Right lobe of liver (tissue), 6 donors: ENCODE results near the gene LCOR. TPM values are rescaled to one million over a fixed set of nuclear protein-coding genes. Genes with fewer than 3 reads are reported as not detected.
A peak's percentile ranks its signal among the peaks of the same experiment; 100 is the strongest.

ENCODE experiments used
- ATAC-seq, 4 donors: fragments of 200-7000 bp; cut with Tn5 transposase; one replicate each; pipeline ENCODE4 v1.9.1; 2020; ENCODE audit warnings: mild to moderate bottlenecking in 4 of 4, moderate library complexity in 4 of 4
- DNase-seq, 3 donors: peaks; one replicate each; pipeline ENCODE4 v3.0.0-alpha.2; 2020
- H3K27ac ChIP-seq, 3 donors: fragments of 200-600 bp; one replicate each; pipeline ENCODE4 v1.8.0; 2022
- H3K27me3 ChIP-seq, 2 donors: fragments of 200-600 bp; one replicate each; pipeline ENCODE4 v1.8.0; 2022
- H3K36me3 ChIP-seq, 4 donors: fragments of 200-600 bp; sonication (generic) in 1 of 4; one replicate each; pipeline versions ENCODE4 v1.5.1 to v1.8.0; 2017 to 2022; ENCODE audit warnings: control low read depth in 1 of 4
- H3K4me1 ChIP-seq, 4 donors: fragments of 200-600 bp; sonication (generic) in 1 of 4; one replicate each; pipeline versions ENCODE4 v1.5.1 to v1.8.0; 2017 to 2022; ENCODE audit warnings: control low read depth in 1 of 4
- H3K4me3 ChIP-seq, 3 donors: fragments of 200-600 bp; one replicate each; pipeline ENCODE4 v1.8.0; 2022
- H3K9me3 ChIP-seq, 4 donors: fragments of 200-600 bp; sonication (generic) in 1 of 4; one replicate each; pipeline versions ENCODE4 v1.5.1 to v1.8.0; 2017 to 2022; ENCODE audit warnings: control low read depth in 1 of 4
- CTCF ChIP-seq, 4 donors: fragments of 200-600 bp in 3 of 4; fragments of 450-650 bp in 1 of 4; IDR thresholded peaks; one replicate each; pipeline versions ENCODE4 v1.5.1 to v1.8.0; 2016 to 2022; ENCODE audit warnings: antibody characterized with exemption in 4 of 4, mild to moderate bottlenecking in 2 of 4
- POLR2A ChIP-seq: fragments of 450-650 bp; IDR thresholded peaks from one replicate; pipeline ENCODE4 v1.6.1; 2017; ENCODE audit warnings: antibody characterized with exemption, mild to moderate bottlenecking
- WGBS: methylation state at CpG from one replicate; pipeline ENCODE4 v1.1.6; 2018; ENCODE audit warnings: low coverage, low lambda C conversion rate; ENCODE audit not compliant: insufficient coverage; ENCODE audit errors: missing lambda C conversion rate; 5-methylcytosine and 5-hydroxymethylcytosine counted together
- intact Hi-C, 2 donors: fragments of 100-400 bp; cut with DNase I; formaldehyde crosslinking; loops; one replicate each; pipeline versions ENCODE4 v1.11.2 to v1.14.1; 2022
- total RNA-seq, 6 experiments: library from RNA; depleted of rRNA in 2 of 6; stranded (reverse); fragments of >200 nt in 2 of 6; fragmentation: NEBNext Ultra II Directional in 3 of 6; extraction: Animal tissue kit (Norgen Biotek cat#: 25700) in 3 of 6; gene quantifications; one replicate each; pipeline versions ENCODE4 v1.1.0 to v1.2.4, GENCODE V29; 2016 to 2023
- donor health status: DM: no; HTN: yes; CAD: no.
- donor health status: DM: no; HTN: no; CAD: no.
- donor health status: DM: no; HTN: no; CAD: no.
- donor health status: DM: no; HTN: yes; CAD: no.
- donor health status: DM: no; HTN: yes; CAD: no.

Gene LCOR
- total RNA-seq, 6 experiments from 2014 or later, result 8.6 to 16.3 (median 12.9) TPM

GRCh38 chr10:96834120-96834519 is 2.0 kb downstream of the LCOR start:
- TF ChIP-seq CTCF (IDR thresholded peaks at IDR 0.05) (no peak), POLR2A (no peak)
- intact Hi-C loops, result no loop called here
- H3K27me3 ChIP-seq, result no peaks in the 10 kb centered on the region
- no peaks in the 10 kb centered on the region for H3K9me3 ChIP-seq
- peak overlapping the region in 2 of 3 donors; percentile 88 to 90 for H3K27ac ChIP-seq
- WGBS, result 33% methylated on average over 8 of the region's 8 CpGs
- H3K36me3 ChIP-seq, result no peaks in the 10 kb centered on the region
- peaks cover 0 to 29% (median 9%) of the 10 kb centered on the region in 4 donors for H3K4me1 ChIP-seq
- ATAC-seq (no peak), DNase-seq (no peak)
- H3K4me3 ChIP-seq, result peak overlapping the region in 2 of 3 donors; percentile 81 to 83

GRCh38 chr10:96835899-96836298 is 3.8 kb downstream of the LCOR start:
- no peak for TF ChIP-seq CTCF (IDR thresholded peaks at IDR 0.05)
- no peak for TF ChIP-seq POLR2A
- Histone ChIP-seq H3K27me3 (no peaks in the 10 kb centered on the region), H3K9me3 (no peaks in the 10 kb centered on the region), H3K4me3 (no peak overlapping the region), H3K27ac (peak overlapping the region in 1 of 3 donors; percentile 48), H3K36me3 (no peaks in the 10 kb centered on the region), H3K4me1 (peaks cover 0 to 29% (median 10%) of the 10 kb centered on the region in 4 donors)
- ATAC-seq, result peak in 1 of 4 donors; percentile 10
- intact Hi-C loops, result no loop called here
- DNase-seq, result no peak
- WGBS, result 0% methylated on average over 1 of the region's 1 CpG

GRCh38 chr10:96838529-96838928 is 6.4 kb downstream of the LCOR start:
- ATAC-seq (no peak), DNase-seq (no peak)
- 78% methylated on average over 4 of the region's 4 CpGs for WGBS
- H3K9me3 ChIP-seq, result no peaks in the 10 kb centered on the region
- H3K27ac ChIP-seq, result no peak overlapping the region
- H3K36me3 ChIP-seq, result no peaks in the 10 kb centered on the region
- H3K4me3 ChIP-seq, result no peak overlapping the region
- intact Hi-C loops, result no loop called here
- TF ChIP-seq POLR2A, result no peak
- no peak for TF ChIP-seq CTCF (IDR thresholded peaks at IDR 0.05)
- no peaks in the 10 kb centered on the region for H3K27me3 ChIP-seq
- H3K4me1 ChIP-seq, result peaks cover 0 to 42% (median 14%) of the 10 kb centered on the region in 4 donors

- H3K36me3 ChIP-seq, result no peaks in the 10 kb centered on the region
- intact Hi-C loops, result no loop called here
- no peak for DNase-seq
- H3K27ac ChIP-seq, result no peak overlapping the region
- TF ChIP-seq CTCF (IDR thresholded peaks at IDR 0.05) (no peak), POLR2A (no peak)
- peak; percentile 18 to 30 (median 28) for ATAC-seq
- no peaks in the 10 kb centered on the region for H3K9me3 ChIP-seq
- H3K4me3 ChIP-seq, result no peak overlapping the region
- H3K4me1 ChIP-seq, result peaks cover 0 to 34% (median 12%) of the 10 kb centered on the region in 4 donors
- H3K27me3 ChIP-seq, result no peaks in the 10 kb centered on the region
- 48% methylated on average over 7 of the region's 7 CpGs for whole genome bisulfite sequencing
Measured at GRCh38 chr10:96840841-96841518, 8.9 kb downstream of the LCOR start.
